ENCODE results near the gene ITPR1.

ITPR1 gene

GRCh38 chr3:4561661-4562060 is 68.5 kb downstream of the ITPR1 start:
- Histone ChIP-seq H3K27ac (no peak overlapping the region), H3K27me3 (replicated peaks) (no peaks in the 10 kb centered on the region), H3K4me3 (ENCODE audit: low read depth, low read length) (no peak overlapping the region), H3K36me3 (replicated peaks) (no peaks in the 10 kb centered on the region)
- in situ Hi-C loops (cut with HindIII; ENCODE audit: low pct_ligation_motif_present, low sequenced_read_pairs), result no loop called here
- TF ChIP-seq CTCF (IDR thresholded peaks at IDR 0.05; ENCODE audit: low read depth, low read length, missing control alignments), result no peak
- no peak for DNase-seq

DNA sequence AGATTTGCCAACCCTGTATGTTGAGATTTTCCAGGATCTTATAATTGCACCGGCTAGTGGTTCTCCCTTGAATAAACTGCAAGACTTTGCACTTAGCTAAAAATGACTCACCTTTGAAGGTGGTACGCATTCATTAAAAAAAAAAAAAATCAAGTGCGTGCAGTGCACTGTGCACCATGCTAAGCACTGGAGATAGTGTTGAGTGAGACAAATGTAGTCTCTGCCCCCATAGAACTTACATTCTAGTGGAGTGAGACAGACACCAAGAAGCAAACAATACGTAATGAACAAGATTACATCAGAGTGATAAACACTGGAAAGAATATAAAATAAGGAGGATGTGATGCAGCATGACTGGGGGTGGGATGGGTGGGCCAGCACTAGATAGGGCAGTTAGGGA is 69.4 kb downstream of the ITPR1 start:
- TF ChIP-seq CTCF (IDR thresholded peaks at IDR 0.05; ENCODE audit: low read depth, low read length, missing control alignments), result no peak
- no peaks in the 10 kb centered on the region for H3K36me3 ChIP-seq (replicated peaks)
- no peaks in the 10 kb centered on the region for H3K27me3 ChIP-seq (replicated peaks)
- no peak overlapping the region for H3K4me3 ChIP-seq (ENCODE audit: low read depth, low read length)
- no peak for DNase-seq
- H3K27ac ChIP-seq, result no peak overlapping the region
- in situ Hi-C loops (cut with HindIII; ENCODE audit: low pct_ligation_motif_present, low sequenced_read_pairs), result no loop called here

GRCh38 chr3:4564270-4564669 is 71.1 kb downstream of the ITPR1 start:
- H3K27me3 ChIP-seq (replicated peaks), result no peaks in the 10 kb centered on the region
- no peak overlapping the region for H3K27ac ChIP-seq
- H3K36me3 ChIP-seq (replicated peaks), result no peaks in the 10 kb centered on the region
- H3K4me3 ChIP-seq (ENCODE audit: low read depth, low read length), result no peak overlapping the region
- TF ChIP-seq CTCF (IDR thresholded peaks at IDR 0.05; ENCODE audit: low read depth, low read length, missing control alignments), result no peak
- in situ Hi-C loops (cut with HindIII; ENCODE audit: low pct_ligation_motif_present, low sequenced_read_pairs), result no loop called here
- DNase-seq, result no peak

DNA sequence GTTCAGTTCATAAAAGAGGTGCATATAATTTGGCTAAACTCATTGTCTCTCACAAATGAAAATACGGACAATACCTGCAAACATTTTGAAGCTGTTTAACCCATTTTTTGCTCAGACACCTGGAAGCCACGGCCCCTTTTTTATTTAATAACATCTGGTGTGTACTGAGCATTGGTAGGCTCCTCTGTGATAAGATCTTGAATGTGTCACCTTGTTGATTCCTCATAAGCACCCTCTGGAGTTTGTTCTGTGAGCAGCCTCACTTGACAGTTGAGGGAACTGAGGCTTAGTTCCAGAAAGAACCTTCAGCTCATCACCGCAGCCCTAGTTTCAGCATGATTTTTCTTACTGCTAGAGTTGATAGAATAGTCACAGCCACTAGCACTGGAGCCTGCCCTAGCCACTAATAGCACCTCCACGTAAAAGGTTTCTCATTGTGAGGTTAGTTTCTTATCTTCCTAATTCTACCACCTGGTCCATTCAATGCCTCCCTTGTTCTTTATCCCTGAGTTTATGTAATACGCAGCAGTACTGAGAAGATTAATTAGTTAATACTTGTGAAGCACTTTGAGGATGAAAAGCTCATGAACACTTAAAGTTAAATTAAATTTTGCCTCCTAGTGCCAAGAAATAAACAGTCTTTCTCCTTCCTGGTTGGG is 71.9 kb downstream of the ITPR1 start:
- Histone ChIP-seq H3K27ac (no peak overlapping the region), H3K27me3 (replicated peaks) (no peaks in the 10 kb centered on the region), H3K4me3 (ENCODE audit: low read depth, low read length) (no peak overlapping the region), H3K36me3 (replicated peaks) (no peaks in the 10 kb centered on the region)
- in situ Hi-C loops (cut with HindIII; ENCODE audit: low pct_ligation_motif_present, low sequenced_read_pairs), result no loop called here
- no peak for DNase-seq
- no peak for TF ChIP-seq CTCF (IDR thresholded peaks at IDR 0.05; ENCODE audit: low read depth, low read length, missing control alignments)

- no peak for DNase-seq
- in situ Hi-C loops (cut with HindIII; ENCODE audit: low pct_ligation_motif_present, low sequenced_read_pairs), result no loop called here
- no peaks in the 10 kb centered on the region for H3K27me3 ChIP-seq (replicated peaks)
- no peak overlapping the region for H3K27ac ChIP-seq
- no peaks in the 10 kb centered on the region for H3K36me3 ChIP-seq (replicated peaks)
- no peak for TF ChIP-seq CTCF (IDR thresholded peaks at IDR 0.05; ENCODE audit: low read depth, low read length, missing control alignments)
- H3K4me3 ChIP-seq (ENCODE audit: low read depth, low read length), result no peak overlapping the region
Measured at GRCh38 chr3:4565809-4566501, 72.8 kb downstream of the ITPR1 start.
